Measurements from ENCODE around the gene MALRD1.

GRCh38 chr10:19577807-19578206, 529.2 kb downstream of the MALRD1 start:
- TF ChIP-seq TAF1 (IDR thresholded peaks at IDR 0.05; ENCODE audit: borderline replicate concordance, insufficient read depth, low read length): no peak
- no peak for TF ChIP-seq POLR2AphosphoS5 (IDR thresholded peaks at IDR 0.05; ENCODE audit: low read depth, low read length)
- no peak for TF ChIP-seq REST (IDR thresholded peaks at IDR 0.05; ENCODE audit: insufficient read depth in 1 of 2, low read depth in 2 of 2, low read length in 2 of 2)
- TF ChIP-seq SIN3A (IDR thresholded peaks at IDR 0.05; ENCODE audit: borderline replicate concordance, insufficient read depth, low read length): no peak
- no peak for TF ChIP-seq FOXP2 (optimal IDR thresholded peaks at IDR 0.05; ENCODE audit: borderline replicate concordance, extremely low read depth, extremely low read length, insufficient read depth)

All from PFSK-1 (cell line).